ENCODE data around the gene RIOK3.

The RIOK3 gene

GRCh38 chr18:23494992-23495391 lies 41.9 kb downstream of the RIOK3 start:
- no peaks in the 10 kb centered on the region for H3K27me3 ChIP-seq (ENCODE audit: low read length)
- no peaks in the 10 kb centered on the region for H3K9me2 ChIP-seq (replicated peaks; ENCODE audit: insufficient read depth, low read length)
- no peaks in the 10 kb centered on the region; the same call in 1 of the 2 replicates for H3K79me2 ChIP-seq (ENCODE audit: insufficient read depth, low read length)
- H3K9me3 ChIP-seq (ENCODE audit: insufficient read depth, low read length), result peaks cover 4% of the 10 kb centered on the region; the same call in 1 of the 2 replicates
- no peaks in the 10 kb centered on the region for H4K20me1 ChIP-seq (ENCODE audit: low read depth, low read length)
- peak overlapping the region; percentile 52 for H3K4me2 ChIP-seq (ENCODE audit: low read depth, low read length, poor library complexity, severe bottlenecking)
- no peak overlapping the region for H3K4me3 ChIP-seq (ENCODE audit: insufficient read depth, low read length, poor library complexity, severe bottlenecking)
- TF ChIP-seq CTCF (IDR thresholded peaks at IDR 0.05; ENCODE audit: insufficient read depth, low read length, poor library complexity, severe bottlenecking) (no peak), EZH2phosphoT487 (conservative IDR thresholded peaks at IDR 0.05; ENCODE audit: low read length) (no peak)
- no peak overlapping the region for H2AFZ ChIP-seq (ENCODE audit: low read depth, low read length, severe bottlenecking)
- no peak overlapping the region for H3K9ac ChIP-seq (ENCODE audit: low read length)
- peaks cover 32% of the 10 kb centered on the region for H3F3A ChIP-seq (ENCODE audit: insufficient read depth)
- 0 out of 2 replicates have a peak, but pooled peaks cover 5% of the 10 kb centered on the region for H3K36me3 ChIP-seq (ENCODE audit: low read length)
- H3K27ac ChIP-seq (ENCODE audit: low read depth, low read length), result peak overlapping the region; percentile 81

- Histone ChIP-seq H3K9me3 (ENCODE audit: insufficient read depth, low read length) (no peaks in the 10 kb centered on the region), H4K20me1 (ENCODE audit: low read depth, low read length) (no peaks in the 10 kb centered on the region), H2AFZ (ENCODE audit: low read depth, low read length, severe bottlenecking) (peak overlapping the region; percentile 25), H3K9me2 (replicated peaks; ENCODE audit: insufficient read depth, low read length) (no peaks in the 10 kb centered on the region), H3K27me3 (ENCODE audit: low read length) (no peaks in the 10 kb centered on the region), H3K79me2 (ENCODE audit: insufficient read depth, low read length) (no peaks in the 10 kb centered on the region; the same call in 1 of the 2 replicates), H3K27ac (ENCODE audit: low read depth, low read length) (peak overlapping the region; percentile 81), H3F3A (ENCODE audit: insufficient read depth) (peaks cover 27% of the 10 kb centered on the region), H3K36me3 (ENCODE audit: low read length) (no peaks in the 10 kb centered on the region), H3K9ac (ENCODE audit: low read length) (peak overlapping the region; percentile 48), H3K4me3 (ENCODE audit: insufficient read depth, low read length, poor library complexity, severe bottlenecking) (peak overlapping the region; percentile 53), H3K4me2 (ENCODE audit: low read depth, low read length, poor library complexity, severe bottlenecking) (peak overlapping the region; percentile 52)
- TF ChIP-seq EZH2phosphoT487 (conservative IDR thresholded peaks at IDR 0.05; ENCODE audit: low read length) (no peak), CTCF (IDR thresholded peaks at IDR 0.05; ENCODE audit: insufficient read depth, low read length, poor library complexity, severe bottlenecking) (no peak)
Measured at GRCh38 chr18:23495723-23496440, 42.8 kb downstream of the RIOK3 start.

GRCh38 chr18:23498117-23498516 lies 45.0 kb downstream of the RIOK3 start:
- Histone ChIP-seq H3K27me3 (ENCODE audit: low read length) (no peaks in the 10 kb centered on the region), H3K9me3 (ENCODE audit: insufficient read depth, low read length) (no peaks in the 10 kb centered on the region), H3K4me2 (ENCODE audit: low read depth, low read length, poor library complexity, severe bottlenecking) (peak overlapping the region; percentile 52), H3K9ac (ENCODE audit: low read length) (peak overlapping the region; percentile 48), H2AFZ (ENCODE audit: low read depth, low read length, severe bottlenecking) (peak overlapping the region; percentile 1), H3K4me3 (ENCODE audit: insufficient read depth, low read length, poor library complexity, severe bottlenecking) (peak overlapping the region; percentile 15), H3K36me3 (ENCODE audit: low read length) (no peaks in the 10 kb centered on the region), H3F3A (ENCODE audit: insufficient read depth) (peaks cover 30% of the 10 kb centered on the region), H4K20me1 (ENCODE audit: low read depth, low read length) (no peaks in the 10 kb centered on the region), H3K27ac (ENCODE audit: low read depth, low read length) (peak overlapping the region; percentile 81), H3K79me2 (ENCODE audit: insufficient read depth, low read length) (no peaks in the 10 kb centered on the region; the same call in 1 of the 2 replicates), H3K9me2 (replicated peaks; ENCODE audit: insufficient read depth, low read length) (no peaks in the 10 kb centered on the region)
- TF ChIP-seq CTCF (IDR thresholded peaks at IDR 0.05; ENCODE audit: insufficient read depth, low read length, poor library complexity, severe bottlenecking) (no peak), EZH2phosphoT487 (conservative IDR thresholded peaks at IDR 0.05; ENCODE audit: low read length) (no peak)

All from SU-DHL-6 (cell line).